ENCODE measurements around the gene SERPINA1.
"Not testable (repeated sequence)": the region's sequence is repeated elsewhere in the genome, so short reads cannot be mapped to it uniquely, and the experiment has no call there.

The SERPINA1 gene

GRCh38 chr14:94382716-94383596 lies 5.4 kb downstream of the SERPINA1 start:
- no peak for DNase-seq

DNA sequence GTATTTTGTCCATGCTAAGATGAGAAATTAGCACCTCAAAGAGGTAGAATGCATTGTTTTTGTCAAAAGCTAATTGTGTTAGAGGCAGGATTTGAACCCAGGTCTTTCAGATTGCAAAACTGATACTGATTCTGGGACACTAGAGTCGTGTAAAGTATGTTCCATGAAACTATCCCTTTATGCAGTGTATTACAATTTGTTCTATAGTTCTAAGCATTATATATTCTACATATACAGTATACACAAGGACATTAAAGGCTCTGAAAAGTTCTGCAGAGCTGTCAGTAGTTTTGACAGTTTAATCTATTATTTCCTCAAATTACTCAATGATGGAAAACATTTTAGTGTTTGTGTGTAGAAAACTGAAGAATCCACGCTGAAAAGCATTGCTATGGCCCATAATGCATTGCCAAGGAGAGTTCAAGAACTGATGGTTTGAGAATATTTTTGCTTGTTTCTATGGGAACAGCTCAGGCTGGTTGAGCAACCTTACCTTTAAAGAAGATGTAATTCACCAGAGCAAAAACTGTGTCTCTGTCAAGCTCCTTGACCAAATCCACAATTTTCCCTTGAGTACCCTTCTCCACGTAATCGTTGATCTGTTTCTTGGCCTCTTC lies 6.2 kb downstream of the SERPINA1 start:
- no peak for DNase-seq

- DNase-seq = no peak
These were observed 7.0 kb downstream of the SERPINA1 start for GRCh38 chr14:94381149-94382030.

- DNase-seq = no peak
These were observed 7.9 kb downstream of the SERPINA1 start for GRCh38 chr14:94380225-94381148.

DNA sequence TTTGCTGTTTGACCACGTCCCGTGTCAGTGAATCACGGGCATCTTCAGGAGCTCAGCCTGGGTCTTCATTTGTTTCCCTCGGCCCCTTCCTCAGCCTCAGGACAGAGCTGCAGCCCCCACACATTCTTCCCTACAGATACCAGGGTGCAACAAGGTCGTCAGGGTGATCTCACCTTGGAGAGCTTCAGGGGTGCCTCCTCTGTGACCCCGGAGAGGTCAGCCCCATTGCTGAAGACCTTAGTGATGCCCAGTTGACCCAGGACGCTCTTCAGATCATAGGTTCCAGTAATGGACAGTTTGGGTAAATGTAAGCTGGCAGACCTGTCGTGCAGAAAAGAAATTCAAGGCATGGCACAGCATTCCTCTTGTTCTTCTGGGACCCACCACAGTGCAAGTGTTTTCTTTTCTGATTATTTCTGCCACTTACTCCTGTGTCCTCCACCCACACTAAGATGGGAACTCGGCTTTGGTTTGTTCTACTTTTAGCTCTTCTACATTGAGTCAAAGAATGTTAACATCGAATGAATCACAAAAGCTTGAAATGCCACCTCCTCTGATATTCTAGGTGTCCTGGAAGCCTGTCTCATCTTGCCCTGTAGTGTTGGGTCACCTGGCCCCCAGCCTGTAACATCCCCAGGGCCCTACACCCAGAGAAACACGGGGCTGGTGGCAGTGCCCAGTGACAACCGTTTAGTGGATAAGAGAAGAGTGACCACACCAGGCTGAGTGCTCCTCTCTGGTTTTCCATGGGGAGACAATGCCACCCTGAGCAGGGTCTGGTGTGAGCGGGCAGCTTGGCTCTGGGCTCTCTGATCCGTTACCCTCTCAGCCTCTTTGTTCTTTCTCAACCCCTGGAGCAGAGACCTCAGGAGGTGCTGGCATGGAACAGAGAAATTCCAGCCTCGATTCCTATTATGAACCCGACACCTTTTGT lies 8.8 kb downstream of the SERPINA1 start:
- no peak for DNase-seq

DNA sequence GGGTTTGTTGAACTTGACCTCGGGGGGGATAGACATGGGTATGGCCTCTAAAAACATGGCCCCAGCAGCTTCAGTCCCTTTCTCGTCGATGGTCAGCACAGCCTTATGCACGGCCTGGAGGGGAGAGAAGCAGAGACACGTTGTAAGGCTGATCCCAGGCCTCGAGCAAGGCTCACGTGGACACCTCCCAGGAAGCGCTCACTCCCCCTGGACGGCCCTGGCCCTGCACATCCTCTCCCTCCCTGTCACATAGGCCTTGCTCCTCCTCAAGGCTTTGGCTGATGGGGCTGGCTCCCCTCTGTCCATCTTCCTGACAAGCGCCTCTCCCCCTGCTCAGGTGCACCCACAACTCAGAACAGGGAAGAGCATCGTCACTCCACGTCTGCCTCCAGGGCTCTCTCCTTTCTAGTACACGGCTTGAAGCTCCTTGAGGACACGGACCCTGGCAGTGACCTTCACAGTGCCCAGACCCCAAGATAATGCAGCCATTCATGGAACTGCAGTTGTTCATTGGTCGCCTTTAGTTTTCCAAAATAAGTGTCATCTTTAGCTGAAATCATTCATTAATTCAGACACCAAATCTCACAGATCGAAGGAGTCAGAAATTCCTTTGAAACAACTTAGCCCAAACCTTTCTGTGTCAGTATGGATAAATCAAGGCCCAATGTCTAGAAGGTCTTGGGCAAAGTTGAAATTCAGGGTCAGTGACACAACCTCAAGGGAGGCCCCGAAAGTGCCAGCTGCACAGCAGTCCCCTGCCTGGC lies 9.7 kb downstream of the SERPINA1 start:
- DNase-seq = no peak

- no peak for DNase-seq
These were observed 10.4 kb downstream of the SERPINA1 start for GRCh38 chr14:94377866-94378470.

DNA sequence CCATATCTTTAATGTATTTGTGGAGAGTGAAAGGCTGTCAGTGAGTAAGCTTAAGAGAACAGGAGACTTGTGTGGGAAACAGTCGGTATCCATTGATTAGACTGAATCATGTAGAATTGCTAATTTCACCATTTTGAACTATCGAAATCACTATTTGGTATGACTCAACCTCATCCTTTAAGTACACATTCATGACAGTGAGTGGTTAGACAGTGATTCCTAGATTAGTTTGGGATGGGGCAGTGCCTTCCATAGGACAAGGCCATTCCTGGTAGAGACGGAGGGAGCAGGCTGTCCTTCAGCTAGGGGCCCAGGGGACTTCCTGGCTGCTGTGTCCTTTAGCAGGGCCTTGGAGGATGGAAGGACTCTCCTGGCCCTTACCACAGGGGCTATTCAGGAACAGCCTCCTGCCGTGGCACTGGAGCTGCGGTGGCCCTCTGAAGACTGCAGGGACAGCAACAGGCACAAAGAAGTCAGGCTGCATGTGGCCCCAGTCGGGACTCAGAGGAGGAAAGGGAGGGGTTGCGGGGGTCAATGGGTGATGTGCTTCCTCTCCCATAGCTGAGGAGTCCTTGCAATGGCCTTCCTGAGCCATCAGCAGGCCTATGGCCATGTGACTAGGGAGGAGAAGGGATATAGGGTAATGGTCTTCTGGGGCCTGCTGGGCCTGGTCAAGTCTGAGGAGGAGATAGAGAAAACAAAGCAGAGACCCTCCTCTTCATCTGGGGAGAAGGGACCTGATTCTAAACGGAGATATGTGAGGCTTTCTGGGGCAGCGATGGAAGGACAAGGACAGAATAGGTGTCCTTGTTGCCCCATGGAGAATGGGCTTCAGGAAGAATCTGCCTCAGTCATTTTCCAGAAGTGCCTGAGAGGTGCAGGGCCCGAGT lies 11.2 kb downstream of the SERPINA1 start:
- no peak for DNase-seq

GRCh38 chr14:94376108-94376975 lies 12.1 kb downstream of the SERPINA1 start:
- no peak for DNase-seq

- DNase-seq = no peak
These were observed 12.8 kb downstream of the SERPINA1 start for GRCh38 chr14:94375552-94376107.

DNA sequence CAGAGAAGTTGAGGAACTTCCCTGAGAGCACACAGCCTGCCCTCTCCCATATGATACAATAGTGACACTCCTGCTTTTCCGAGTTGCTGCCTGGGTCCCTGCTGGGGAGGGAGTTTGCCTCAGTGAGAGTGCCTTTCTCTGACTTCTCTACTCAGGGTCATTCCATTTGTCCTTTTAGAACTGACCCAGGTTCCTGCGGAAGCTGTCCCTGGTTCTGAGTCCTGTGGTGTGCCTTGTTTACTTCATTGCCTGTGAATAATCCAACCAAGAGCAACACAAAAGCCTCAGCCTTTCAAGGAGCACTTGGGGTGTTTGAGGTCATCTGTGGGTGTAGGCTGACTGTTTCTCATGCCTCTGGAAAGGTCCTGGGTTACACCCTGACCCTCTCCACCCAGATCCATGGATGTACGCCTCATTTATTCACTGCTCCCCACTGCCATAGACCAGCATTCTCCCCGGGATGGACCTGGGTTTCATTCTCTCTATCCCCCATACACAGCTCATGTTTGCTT lies 13.6 kb downstream of the SERPINA1 start:
- DNase-seq = no peak

- DNase-seq = no peak
These were observed 14.3 kb downstream of the SERPINA1 start for GRCh38 chr14:94374116-94374515.

DNA sequence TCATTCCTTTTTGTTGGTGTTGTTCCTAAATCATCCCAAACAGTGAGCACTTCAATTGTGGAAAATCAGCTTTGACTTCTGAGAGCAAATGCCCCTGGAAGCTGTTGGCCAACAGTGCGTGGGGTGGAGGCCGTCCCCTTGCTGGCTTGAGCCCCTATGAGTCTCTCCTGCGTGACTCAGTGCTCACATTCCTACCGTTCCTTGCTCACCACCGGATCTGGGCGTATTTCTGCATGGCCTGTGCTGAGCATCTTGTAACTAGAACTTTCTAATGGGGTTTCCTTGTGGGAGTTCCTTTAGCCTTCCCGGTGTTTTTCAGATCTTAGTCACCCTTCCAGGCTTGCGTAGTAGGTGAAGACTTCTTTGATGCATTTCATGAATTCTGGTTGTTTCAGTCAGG lies 14.7 kb downstream of the SERPINA1 start:
- no peak for DNase-seq

- no peak for DNase-seq
These were observed 16.3 kb downstream of the SERPINA1 start for GRCh38 chr14:94372021-94372605.

GRCh38 chr14:94370524-94370910 lies 17.9 kb downstream of the SERPINA1 start:
- no peak for DNase-seq

DNA sequence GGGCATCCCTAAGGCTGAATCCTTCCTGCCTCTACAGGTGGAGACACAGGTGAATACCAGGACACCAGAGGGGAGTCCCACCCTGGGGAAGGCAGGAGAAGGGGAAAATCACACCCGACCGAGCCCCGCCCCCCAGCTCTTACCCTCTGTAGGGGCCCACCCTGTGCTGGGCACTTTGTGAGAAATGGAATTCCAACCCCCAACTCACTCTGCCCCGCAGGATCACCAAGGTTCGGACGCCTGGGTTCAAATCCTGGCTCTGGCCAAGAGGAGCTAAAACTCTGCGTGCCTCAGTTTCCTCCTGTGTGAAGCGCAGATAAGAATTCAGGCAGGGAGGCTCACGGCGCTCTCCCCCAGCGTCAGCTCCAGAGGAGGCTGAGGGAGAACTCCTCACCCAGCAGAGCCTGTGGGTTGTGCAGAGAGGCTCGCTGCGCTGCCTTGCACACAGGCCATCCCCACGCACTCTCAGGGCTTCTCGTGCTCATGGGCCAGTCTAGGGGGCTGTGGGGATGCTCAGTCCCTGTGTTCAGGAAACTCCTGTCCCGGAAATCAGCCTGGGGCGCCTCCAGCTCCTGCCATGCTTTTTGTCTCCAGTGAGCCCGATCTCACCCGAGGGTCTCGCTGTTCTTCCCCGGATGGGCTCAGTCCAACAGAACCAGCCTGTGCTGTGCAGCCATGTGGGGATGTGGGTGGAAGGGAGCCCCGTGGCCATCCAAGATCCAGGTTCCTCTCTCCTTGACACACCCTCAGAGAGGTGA lies 18.5 kb downstream of the SERPINA1 start:
- not testable (repeated sequence) for DNase-seq

All from NK-92 treated with Interleukin-12 subunit alpha and Interleukin-12 subunit beta, amount 100 ng/mL, for 24 hours (cell line).